TTC549 (cell line): Measurements from ENCODE around the gene SETD2.
"Not testable (repeated sequence)": the region's sequence is repeated elsewhere in the genome, so short reads cannot be mapped to it uniquely, and the experiment has no call there.

Experiments used
- FAIRE-seq: peaks from 2 replicates; lab custom pipeline; 2012; peaks lifted over from hg19 to GRCh38; lab: Jason Lieb, UNC

SETD2 gene

GRCh38 chr3:47102081-47102600, 61.8 kb downstream of the SETD2 start:
- no peak for FAIRE-seq

GRCh38 chr3:47098910-47099309, 65.0 kb downstream of the SETD2 start:
- FAIRE-seq, result no peak

- no peak for FAIRE-seq
Observed at GRCh38 chr3:47097864-47098263, 66.0 kb downstream of the SETD2 start.

GRCh38 chr3:47096959-47097358, 67.0 kb downstream of the SETD2 start:
- no peak for FAIRE-seq

- FAIRE-seq, result no peak
Observed at GRCh38 chr3:47092090-47092489, 71.8 kb downstream of the SETD2 start.

GRCh38 chr3:47089630-47090029, 74.3 kb downstream of the SETD2 start:
- no peak for FAIRE-seq

GRCh38 chr3:47086071-47086470, 77.8 kb downstream of the SETD2 start:
- no peak for FAIRE-seq

- FAIRE-seq, result no peak
Observed at GRCh38 chr3:47083786-47084185, 80.1 kb downstream of the SETD2 start.

GRCh38 chr3:47082519-47082918, 81.4 kb downstream of the SETD2 start:
- FAIRE-seq, result no peak

- no peak for FAIRE-seq
Observed at GRCh38 chr3:47079432-47079831, 84.5 kb downstream of the SETD2 start.

- no peak for FAIRE-seq
Observed at GRCh38 chr3:47073685-47074084, 90.2 kb downstream of the SETD2 start.

GRCh38 chr3:47070770-47071169, 93.1 kb downstream of the SETD2 start:
- FAIRE-seq, result no peak

- FAIRE-seq, result not testable (repeated sequence)
Observed at GRCh38 chr3:47066259-47066658, 97.7 kb downstream of the SETD2 start.

- FAIRE-seq, result no peak
Observed at GRCh38 chr3:47065681-47066080, 98.2 kb downstream of the SETD2 start.

GRCh38 chr3:47065058-47065457, 98.9 kb downstream of the SETD2 start:
- no peak for FAIRE-seq

- no peak for FAIRE-seq
Observed at GRCh38 chr3:47057212-47057671, 106.7 kb downstream of the SETD2 start.

- no peak for FAIRE-seq
Observed at GRCh38 chr3:47056705-47057104, 107.2 kb downstream of the SETD2 start.

- no peak for FAIRE-seq
Observed at GRCh38 chr3:47054412-47054811, 109.5 kb downstream of the SETD2 start.

GRCh38 chr3:47047673-47048072, 116.2 kb downstream of the SETD2 start:
- no peak for FAIRE-seq

- no peak for FAIRE-seq
Observed at GRCh38 chr3:47047069-47047468, 116.8 kb downstream of the SETD2 start.

GRCh38 chr3:47042231-47042791, 121.6 kb downstream of the SETD2 start:
- FAIRE-seq, result no peak

GRCh38 chr3:47041114-47041513, 122.8 kb downstream of the SETD2 start:
- no peak for FAIRE-seq

GRCh38 chr3:47037302-47037701, 126.6 kb downstream of the SETD2 start:
- not testable (repeated sequence) for FAIRE-seq

GRCh38 chr3:47036145-47036544, 127.8 kb downstream of the SETD2 start:
- FAIRE-seq, result no peak

- no peak for FAIRE-seq
Observed at GRCh38 chr3:47035645-47036044, 128.3 kb downstream of the SETD2 start.
